H1 (cell line): ENCODE measurements around the gene VASH1. TPM values are rescaled to one million over a fixed set of nuclear protein-coding genes. Genes with fewer than 3 reads are reported as not detected.

Experiments
- BACH1 ChIP-seq: IDR thresholded peaks from 2 replicates; pipeline ENCODE4 v1.6.1; 2012; ENCODE audit warnings: low read length, improper control_type of control experiment
- CHD7 ChIP-seq: fragments of 300-600 bp; sonication (generic); IDR thresholded peaks from 2 replicates; pipeline ENCODE4 v1.7.1; 2012; ENCODE audit warnings: low read length, moderate library complexity, mild to moderate bottlenecking, inconsistent platforms; ENCODE audit not compliant: insufficient replicate concordance
- CTCF ChIP-seq, 3 experiments: IDR thresholded peaks; 1 replicate in 2 of 3; 2 replicates in 1 of 3; pipeline versions ENCODE4 v1.5.1 to v1.6.1; 2011; ENCODE audit warnings: low read length in 3 of 3, mild to moderate bottlenecking in 3 of 3, inconsistent platforms in 2 of 3, low read depth in 1 of 3, moderate library complexity in 1 of 3; ENCODE audit not compliant: insufficient read depth in 1 of 3; ENCODE audit errors: control extremely low read depth in 1 of 3
- GTF2F1 ChIP-seq: IDR thresholded peaks from 2 replicates; pipeline ENCODE4 v1.6.1; 2012; ENCODE audit warnings: low read depth, low read length, improper control_type of control experiment, borderline replicate concordance
- MAX ChIP-seq: IDR thresholded peaks from 2 replicates; pipeline ENCODE4 v1.6.1; 2012; ENCODE audit warnings: inconsistent platforms
- PHF8 ChIP-seq: fragments of 200-600 bp; sonication (generic); conservative IDR thresholded peaks from 2 replicates; pipeline ENCODE4 v1.7.1; 2012; ENCODE audit warnings: low read depth, mild to moderate bottlenecking, inconsistent platforms, low read length, moderate library complexity
- polyA plus RNA-seq, 7 experiments: library from polyadenylated mRNA; depleted of rRNA in 3 of 7; stranded (reverse) in 5 of 7; unstranded in 2 of 7; fragments of >200 nt in 5 of 7; fragments of 200-250 nt in 2 of 7; gene quantifications; 1 replicate in 5 of 7; 2 replicates in 1 of 7; 4 replicates in 1 of 7; pipeline versions ENCODE4 v1.2.1 to v1.2.3, GENCODE V29; 2011 to 2013; ENCODE audit warnings: missing spikeins in 2 of 7, mixed read lengths in 2 of 7
- total RNA-seq: library from RNA; stranded (reverse); fragmentation: NEBNext Ultra II Directional; extraction: Animal tissue kit (Norgen Biotek cat#: 25700); gene quantifications from 2 replicates; pipeline ENCODE4 v1.2.1, GENCODE V29; 2021

Gene VASH1
- total and polyA plus RNA-seq, 2 of the 8 experiments (the other 6 are each of a cell fraction or from before 2014, with no cell fraction given) = 3.1 to 6.4 TPM

GRCh38 chr14:76767681-76768656 is 6.7 kb downstream of the VASH1 start (continued):
- TF ChIP-seq CHD7 = no peak
- TF ChIP-seq PHF8 = no peak
- TF ChIP-seq GTF2F1 = no peak
- no peak for TF ChIP-seq CTCF (IDR thresholded peaks at IDR 0.05; ENCODE audit: control extremely low read depth in 1 of 3, insufficient read depth in 1 of 3, low read depth in 1 of 3, low read length in 3 of 3)
- TF ChIP-seq MAX = peak; percentile 6; the same call in 1 of the 2 replicates
- TF ChIP-seq BACH1 = no peak
